Fibroblast of pulmonary artery (primary cell): ENCODE results near the gene FAM3D.
"Not testable (repeated sequence)": the region's sequence is repeated elsewhere in the genome, so short reads cannot be mapped to it uniquely, and the experiment has no call there.

Experiments
- DNase-seq: peaks from one replicate; pipeline ENCODE4 v3.0.0-alpha.2; 2010; ENCODE audit warnings: low read depth
- H3K4me3 ChIP-seq: replicated peaks from 2 replicates; pipeline ENCODE4 v1.5.1; 2011; ENCODE audit warnings: low read depth, mild to moderate bottlenecking, control low read depth, low read length, moderate library complexity
- TF ChIP-seq, protein P1 (sequence below): IDR thresholded peaks from 2 replicates; pipeline ENCODE4 v1.5.1; 2011; ENCODE audit warnings: mild to moderate bottlenecking, control low read depth, low read length, inconsistent platforms; ENCODE audit errors: missing control alignments

The FAM3D gene

DNA sequence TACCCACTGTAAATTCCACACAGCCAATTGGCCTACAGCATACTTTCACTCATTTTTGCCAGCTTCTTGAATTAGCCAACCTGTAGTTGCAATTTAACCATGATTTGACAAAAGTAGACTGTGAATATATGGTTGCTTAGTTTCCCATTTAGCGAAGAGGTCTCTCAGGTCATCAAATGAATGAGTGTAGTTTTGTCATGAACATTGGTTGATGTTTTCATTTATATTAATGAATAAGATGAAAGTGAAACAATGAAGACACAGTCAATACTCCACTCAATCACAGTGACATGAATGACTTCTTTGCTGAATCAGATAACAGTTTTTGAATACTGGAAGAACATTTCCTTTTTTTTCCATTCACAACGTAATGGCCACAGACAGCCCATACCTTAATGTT lies 15.3 kb upstream of the FAM3D start:
- TF ChIP-seq, protein P1, sequence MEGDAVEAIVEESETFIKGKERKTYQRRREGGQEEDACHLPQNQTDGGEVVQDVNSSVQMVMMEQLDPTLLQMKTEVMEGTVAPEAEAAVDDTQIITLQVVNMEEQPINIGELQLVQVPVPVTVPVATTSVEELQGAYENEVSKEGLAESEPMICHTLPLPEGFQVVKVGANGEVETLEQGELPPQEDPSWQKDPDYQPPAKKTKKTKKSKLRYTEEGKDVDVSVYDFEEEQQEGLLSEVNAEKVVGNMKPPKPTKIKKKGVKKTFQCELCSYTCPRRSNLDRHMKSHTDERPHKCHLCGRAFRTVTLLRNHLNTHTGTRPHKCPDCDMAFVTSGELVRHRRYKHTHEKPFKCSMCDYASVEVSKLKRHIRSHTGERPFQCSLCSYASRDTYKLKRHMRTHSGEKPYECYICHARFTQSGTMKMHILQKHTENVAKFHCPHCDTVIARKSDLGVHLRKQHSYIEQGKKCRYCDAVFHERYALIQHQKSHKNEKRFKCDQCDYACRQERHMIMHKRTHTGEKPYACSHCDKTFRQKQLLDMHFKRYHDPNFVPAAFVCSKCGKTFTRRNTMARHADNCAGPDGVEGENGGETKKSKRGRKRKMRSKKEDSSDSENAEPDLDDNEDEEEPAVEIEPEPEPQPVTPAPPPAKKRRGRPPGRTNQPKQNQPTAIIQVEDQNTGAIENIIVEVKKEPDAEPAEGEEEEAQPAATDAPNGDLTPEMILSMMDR: no peak
- DNase-seq: no peak
- H3K4me3 ChIP-seq: no peak overlapping the region

DNA sequence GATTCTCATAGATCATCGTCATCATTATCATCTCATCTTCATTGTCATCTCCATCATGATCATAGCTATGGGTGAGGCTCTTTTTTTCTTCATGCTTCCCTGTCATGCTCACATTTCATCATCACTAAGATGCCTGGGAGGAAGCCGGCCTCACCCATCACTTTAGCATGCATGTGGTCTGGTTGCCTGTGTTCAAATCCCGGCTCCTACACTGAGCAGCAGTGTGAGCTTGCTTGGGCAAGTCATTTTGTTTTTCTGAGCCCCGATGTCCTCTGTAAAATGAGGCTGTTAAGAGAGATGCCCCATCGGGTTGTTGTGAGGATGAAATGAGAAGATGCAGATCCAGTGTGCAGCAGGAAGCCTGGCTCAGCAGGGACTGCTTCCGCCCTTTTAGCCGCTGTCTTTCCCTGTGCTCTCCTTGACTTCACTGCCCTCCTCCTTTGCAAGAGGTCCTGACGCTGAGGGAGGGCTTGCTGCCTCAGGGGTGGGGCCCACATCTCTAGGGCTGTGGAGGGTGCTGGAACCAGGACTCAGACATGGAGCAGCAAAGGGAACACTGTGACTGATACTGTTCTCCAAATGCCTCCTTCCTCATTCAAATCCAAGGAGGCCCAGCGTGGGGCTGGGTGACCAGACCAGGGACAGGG lies 14.4 kb upstream of the FAM3D start:
- no peak overlapping the region for H3K4me3 ChIP-seq
- TF ChIP-seq, protein P1: no peak
- no peak for DNase-seq

DNA sequence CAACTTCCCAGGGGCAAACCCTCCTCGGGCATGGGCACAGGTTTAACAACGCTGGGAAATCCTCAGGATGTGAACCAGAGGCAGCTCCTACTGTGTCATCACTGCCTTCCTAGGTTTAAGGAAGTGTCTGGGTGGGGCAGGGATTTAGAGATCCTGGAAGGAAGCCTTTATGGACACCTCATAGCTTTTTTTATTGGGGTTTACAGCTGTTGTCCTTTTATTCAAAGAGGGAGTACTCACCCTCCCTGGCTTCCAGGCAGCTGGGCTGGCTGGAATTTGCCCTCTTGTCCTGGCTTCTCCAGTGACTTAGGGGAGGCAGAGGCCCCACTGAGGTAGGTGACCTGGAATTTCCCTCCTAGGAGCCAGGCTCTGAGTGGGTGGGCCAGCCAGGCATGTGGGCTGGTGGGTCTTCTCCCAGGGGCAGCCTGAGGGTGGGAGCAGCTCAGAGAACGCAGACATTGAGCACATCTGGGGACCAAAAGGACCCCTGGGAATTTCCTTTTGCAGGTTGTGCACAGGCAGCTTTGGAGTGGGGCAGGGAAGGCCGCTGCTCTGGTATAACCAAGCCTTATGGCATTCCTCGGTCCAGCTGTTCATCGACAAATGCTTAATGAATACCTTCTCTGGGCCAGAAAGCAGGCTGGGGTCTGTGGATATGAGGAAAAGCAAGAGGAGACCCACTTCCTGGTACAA lies 13.5 kb upstream of the FAM3D start:
- H3K4me3 ChIP-seq: no peak overlapping the region
- no peak for DNase-seq
- TF ChIP-seq, protein P1: no peak

DNA sequence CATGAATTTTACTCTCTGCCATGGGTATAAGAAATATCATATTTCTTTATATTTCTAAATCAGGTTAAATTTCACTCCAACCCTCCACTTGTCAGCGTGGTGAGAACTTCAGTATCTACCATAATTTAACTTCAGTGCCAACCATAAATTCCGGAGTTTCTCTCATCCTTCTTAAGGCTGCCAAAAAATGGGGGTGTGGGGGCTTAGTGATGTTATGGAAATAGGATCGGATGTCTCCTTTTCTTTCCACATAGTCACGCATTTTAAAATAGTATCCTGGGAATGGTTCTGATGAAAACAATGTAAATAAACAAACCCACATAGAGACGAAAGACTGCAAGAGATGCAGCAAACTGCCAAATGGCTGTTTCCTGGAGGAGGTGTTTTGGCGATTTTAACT lies 12.9 kb upstream of the FAM3D start:
- no peak for DNase-seq
- H3K4me3 ChIP-seq: no peak overlapping the region
- TF ChIP-seq, protein P1: no peak

DNA sequence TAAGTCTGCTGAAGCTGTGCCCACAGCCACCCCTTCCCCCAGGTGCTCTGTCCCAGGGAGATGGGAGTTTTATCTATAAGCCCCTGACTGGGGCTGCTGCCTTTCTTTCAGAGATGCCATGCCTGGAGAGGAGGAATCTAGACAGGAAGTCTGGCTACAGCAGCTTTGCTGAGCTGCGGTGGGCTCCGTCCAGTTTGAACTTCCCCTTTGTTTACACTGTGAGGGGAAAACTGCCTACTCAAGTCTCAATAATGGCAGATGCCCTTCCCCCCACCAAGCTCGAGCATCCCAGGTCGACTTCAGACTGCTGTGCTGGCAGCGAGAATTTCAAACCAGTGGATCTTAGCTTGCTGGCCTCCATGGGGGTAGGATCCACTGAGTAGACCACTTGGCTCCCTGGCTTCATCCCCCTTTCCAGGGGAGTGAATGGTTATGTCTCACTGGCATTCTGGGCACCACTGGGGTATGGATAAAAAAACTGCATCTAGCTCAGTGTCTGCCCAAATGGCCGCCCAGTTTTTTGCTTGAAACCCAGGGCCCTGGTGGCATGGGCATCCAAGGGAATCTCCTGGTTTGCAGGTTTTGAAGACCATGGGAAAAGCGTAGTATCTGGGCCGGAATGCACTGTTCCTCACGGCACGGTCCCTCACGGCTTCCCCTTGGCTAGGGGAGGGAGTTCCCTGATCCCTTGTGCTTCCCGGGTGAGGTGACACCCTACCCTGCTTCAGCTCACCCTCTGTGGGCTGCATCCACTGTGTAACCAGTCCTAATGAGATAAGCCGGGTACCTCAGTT lies 11.8 kb upstream of the FAM3D start:
- DNase-seq: not testable (repeated sequence)

DNA sequence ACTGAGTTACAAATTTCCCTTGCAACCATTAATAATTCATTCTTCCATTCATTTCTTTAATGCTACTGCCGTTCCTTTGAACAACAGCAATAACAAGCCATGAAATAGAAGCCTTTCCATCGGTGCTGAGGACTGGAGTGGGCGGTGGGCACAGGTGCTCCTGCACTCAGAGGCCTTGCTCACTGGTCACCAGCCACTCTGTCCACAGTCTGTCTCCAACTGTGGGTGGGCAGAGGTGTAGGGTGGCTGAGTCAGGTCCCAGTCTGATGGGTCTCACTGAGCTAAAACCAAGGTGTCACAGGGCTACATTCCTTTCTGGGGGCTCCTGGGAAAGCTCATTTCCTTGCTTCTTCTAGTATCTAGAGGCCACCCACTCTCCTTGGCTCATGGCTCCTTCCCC lies 6.3 kb upstream of the FAM3D start:
- no peak overlapping the region for H3K4me3 ChIP-seq
- TF ChIP-seq, protein P1: no peak
- DNase-seq: no peak

More for the DNA sequence above, 11.8 kb upstream of the FAM3D start:
- not testable (repeated sequence) for H3K4me3 ChIP-seq

DNA sequence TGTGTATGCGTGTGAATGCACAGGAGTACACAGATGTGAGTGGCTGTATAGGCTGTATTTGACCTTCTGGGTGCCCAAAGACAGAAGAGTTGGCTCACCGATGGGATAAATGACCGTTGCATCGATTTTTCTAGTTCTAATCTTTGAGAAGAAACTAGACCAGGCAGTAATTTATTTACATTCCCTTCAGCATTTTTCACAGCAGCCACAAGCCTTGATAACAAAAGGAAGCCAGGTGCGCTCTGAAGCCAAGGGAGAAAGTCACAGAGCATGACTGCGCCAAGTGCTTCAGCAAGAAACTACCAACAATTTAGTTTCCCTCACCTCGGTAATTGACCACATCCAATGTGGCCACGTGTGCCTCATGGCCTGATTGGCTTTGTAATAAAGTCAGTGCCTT lies 5.9 kb upstream of the FAM3D start:
- no peak for DNase-seq
- TF ChIP-seq, protein P1: no peak
- H3K4me3 ChIP-seq: no peak overlapping the region
